NCI-H1105 treated with DMSO at 0.1 percent for 48 hours (cell line): ENCODE results near the gene GCKR.
"Not testable (repeated sequence)": the region's sequence is repeated elsewhere in the genome, so short reads cannot be mapped to it uniquely, and the experiment has no call there.

Experiments used
- DNase-seq: peaks from one replicate; lab custom pipeline; 2025; lab: John Stamatoyannopoulos, UW

Gene GCKR

DNA sequence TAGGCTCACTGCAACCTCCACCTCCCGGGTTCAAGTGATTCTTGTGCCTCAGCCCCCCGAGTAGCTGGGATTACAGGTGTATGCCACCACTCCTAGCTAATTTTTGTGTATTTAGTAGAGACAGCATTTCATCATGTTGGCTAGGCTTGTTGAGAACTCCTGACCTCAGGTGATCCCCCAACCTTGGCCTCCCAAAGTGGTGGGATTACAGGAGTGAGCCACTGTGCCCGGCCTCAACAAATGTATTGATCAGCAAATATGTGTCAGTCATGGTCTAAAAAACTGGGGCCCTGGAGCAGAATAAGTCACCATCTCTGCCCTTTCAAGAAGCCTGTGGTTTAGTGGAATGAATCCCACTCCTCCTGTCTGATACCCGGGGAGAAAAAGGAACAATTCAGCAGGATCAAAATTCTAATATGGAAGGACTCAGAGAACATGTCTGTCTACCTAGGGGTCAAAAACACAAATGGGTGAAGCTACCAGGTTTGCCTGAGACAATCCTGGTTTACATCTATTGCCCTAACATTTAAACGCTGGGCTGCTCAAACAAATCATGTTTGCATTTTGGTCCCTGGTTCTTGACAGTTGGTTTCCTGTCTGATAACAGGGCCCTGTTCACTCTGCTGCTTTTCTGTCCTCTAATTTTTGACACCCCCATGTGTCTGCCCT, 21.6 kb downstream of the GCKR start:
- DNase-seq, result no peak

DNA sequence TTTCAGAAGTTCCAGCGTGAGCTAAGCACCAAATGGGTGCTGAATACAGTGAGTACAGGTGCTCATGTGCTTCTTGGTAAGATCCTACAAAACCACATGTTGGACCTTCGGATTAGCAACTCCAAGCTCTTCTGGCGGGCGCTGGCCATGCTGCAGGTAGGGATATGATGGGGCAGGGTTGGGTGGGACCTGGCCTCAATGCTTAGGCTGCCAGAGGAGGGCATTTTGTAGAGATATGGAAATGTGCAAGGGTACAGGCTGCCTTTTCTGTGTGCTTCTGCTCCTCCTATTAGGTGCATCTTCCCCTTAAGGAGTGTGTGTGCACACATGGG, 22.1 kb downstream of the GCKR start:
- DNase-seq, result no peak

DNA sequence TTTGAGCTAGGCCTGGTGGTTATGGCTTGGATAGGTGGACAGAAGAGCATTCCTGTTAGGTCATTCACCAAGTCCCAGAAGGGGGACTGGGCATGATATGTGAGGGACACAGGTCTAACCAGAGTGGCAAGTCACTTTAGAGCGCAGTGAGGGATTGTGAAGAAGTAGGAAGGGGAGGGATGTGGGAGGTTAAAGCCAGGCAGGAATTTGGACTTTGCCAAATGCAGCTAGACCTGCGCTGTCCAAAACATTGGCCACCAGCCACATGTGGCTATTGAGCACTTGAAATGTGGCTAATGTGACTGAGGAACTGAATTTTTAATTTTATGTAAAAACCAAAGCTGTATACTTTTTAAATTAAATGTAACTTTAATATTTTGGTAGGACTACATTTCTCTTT, 23.7 kb downstream of the GCKR start:
- DNase-seq, result no peak

DNA sequence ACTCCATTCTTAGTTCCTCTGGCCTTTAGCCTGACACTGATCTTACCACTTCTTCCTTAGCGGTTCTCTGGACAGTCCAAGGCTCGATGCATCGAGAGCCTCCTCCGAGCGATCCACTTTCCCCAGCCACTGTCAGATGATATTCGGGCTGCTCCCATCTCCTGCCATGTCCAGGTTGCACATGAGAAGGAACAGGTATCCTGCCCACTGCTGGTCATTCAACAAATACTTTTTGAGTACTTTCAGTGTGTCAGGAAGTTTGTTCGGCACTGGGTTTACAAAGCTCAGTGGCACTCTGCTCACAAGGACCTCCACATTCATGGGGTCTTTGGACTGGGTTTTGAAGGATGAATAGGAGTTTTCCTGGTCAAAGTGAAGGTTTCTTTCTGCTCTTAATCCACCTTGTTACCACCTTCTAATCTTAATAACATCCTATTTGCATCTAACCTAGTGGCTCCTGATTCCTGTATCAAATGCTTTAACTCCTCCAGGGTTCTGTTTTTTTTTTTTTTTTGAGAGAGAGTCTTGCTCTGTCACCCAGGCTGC, 25.8 kb downstream of the GCKR start:
- DNase-seq, result no peak

DNA sequence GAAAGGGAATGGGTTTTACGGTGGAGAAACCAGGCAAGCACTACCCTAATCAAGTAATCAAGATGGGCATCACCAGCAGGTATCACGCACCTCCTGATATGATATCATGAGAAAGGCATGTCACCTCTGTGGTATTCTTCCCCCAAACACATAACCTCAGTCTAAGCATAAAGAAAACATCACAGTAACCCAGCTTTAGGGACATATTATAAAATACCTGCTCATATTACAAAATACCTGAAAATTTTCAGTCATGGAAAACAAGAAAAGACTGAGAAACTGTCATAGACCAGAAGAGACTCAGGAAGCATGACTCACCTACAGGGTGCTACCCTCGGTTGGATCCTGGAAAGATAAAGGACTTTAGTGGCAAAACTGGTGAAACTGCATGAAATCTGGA, 30.5 kb downstream of the GCKR start:
- DNase-seq, result no peak

DNA sequence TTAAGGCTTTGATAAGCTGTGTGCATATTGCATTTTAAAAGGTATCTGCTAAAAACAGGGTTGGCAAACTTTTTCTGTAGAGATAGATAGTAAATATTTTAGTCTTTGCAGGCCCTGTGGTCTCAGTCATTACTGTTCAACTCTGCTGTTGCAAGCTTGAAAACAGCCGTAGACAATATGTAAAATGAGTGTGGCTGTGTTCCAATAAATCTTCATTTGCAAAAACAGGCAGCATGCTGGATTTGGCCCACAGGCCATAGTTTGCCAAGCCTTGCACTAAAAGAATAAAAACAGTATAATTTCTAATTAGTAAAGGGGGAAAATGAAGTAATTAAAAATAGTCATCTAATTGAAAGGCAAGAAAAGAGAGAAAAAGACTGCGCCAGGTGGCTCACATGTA, 35.3 kb downstream of the GCKR start:
- DNase-seq, result no peak

DNA sequence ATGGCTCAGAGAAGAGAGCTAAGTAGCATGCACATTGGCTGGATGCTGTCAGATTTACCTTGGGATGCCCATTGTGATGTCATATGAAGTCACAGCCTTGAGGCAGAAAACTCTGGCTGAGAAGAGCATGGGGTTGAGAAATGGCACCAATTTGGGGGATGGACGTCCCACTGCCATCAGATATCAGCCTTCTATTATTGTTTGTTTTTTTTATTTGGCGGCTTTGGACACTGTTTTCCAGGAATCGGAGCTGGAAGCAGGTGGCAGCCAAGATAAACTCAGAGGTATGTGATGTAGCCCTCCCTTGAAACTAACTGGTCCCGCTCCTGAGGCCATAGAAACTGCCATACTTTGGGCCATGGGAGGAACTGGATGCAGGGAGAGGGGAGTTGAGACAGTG, 40.6 kb downstream of the GCKR start:
- DNase-seq, result no peak

DNA sequence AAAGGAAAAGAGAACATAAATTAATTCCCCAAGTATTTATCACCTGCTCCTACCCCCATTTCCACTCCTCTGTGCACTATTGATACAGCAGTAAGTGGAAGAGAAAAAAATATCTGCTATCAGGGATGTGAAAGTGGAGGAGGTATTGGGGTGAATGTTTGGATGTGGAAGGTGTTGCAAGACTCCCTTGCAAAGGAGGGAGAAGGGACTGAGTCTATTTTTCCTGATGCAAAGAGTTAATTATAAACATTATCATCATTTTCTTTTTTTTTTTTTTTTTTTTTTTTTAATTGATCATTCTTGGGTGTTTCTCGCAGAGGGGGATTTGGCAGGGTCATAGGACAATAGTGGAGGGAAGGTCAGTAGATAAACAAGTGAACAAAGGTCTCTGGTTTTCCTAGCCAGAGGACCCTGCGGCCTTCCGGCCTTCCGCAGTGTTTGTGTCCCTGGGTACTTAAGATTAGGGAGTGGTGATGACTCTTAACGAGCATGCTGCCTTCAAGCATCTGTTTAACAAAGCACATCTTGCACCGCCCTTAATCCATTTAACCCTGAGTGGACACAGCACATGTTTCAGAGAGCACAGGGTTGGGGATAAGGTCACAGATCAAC, 42.3 kb downstream of the GCKR start:
- not testable (repeated sequence) for DNase-seq

DNA sequence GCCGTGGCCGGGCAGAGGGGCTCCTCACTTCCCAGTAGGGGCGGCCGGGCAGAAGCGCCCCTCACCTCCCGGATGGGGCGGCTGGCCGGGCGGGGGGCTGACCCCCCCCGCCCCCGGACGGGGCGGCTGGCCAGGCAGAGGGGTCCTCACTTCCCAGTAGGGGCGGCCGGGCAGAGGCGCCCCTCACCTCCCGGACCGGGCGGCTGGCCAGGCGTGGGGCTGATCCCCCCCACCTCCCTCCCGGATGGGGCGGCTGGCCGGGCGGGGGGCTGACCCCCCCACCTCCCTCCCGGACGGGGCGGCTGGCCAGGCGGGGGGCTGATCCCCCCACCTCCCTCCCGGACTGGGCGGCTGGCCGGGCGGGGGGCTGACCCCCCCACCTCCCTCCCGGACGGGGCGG, 43.0 kb downstream of the GCKR start:
- DNase-seq, result not testable (repeated sequence)

DNA sequence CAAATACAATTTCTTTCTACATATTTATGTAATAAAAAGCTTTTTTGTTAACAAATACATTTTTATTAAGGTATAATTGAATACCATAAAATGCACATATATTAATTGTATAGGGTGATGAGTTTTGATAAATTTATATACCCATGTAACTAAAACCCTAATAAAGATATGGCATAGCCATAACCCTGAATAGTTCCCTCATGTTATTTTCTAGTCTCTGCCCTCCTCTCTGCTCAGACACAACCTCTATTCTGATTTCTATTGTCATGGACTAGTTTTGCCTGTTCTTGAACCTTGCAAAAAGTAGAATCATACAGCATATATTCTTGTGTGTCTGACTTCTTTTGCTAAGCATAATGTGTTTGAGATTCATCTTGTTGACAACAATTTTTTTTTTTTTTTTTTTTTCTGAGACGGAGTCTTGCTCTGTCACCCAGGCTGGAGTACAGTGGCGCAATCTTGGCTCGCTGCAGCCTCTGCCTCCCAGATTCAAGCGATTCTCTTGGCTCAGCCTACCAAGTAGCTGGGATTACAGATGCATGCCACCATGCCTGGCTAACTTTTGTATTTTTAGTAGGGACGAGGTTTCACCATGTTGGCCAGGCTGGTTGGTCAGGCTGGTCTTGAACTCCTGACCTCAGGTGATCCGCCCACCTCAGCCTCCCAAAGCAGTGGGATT, 47.6 kb downstream of the GCKR start:
- no peak for DNase-seq

DNA sequence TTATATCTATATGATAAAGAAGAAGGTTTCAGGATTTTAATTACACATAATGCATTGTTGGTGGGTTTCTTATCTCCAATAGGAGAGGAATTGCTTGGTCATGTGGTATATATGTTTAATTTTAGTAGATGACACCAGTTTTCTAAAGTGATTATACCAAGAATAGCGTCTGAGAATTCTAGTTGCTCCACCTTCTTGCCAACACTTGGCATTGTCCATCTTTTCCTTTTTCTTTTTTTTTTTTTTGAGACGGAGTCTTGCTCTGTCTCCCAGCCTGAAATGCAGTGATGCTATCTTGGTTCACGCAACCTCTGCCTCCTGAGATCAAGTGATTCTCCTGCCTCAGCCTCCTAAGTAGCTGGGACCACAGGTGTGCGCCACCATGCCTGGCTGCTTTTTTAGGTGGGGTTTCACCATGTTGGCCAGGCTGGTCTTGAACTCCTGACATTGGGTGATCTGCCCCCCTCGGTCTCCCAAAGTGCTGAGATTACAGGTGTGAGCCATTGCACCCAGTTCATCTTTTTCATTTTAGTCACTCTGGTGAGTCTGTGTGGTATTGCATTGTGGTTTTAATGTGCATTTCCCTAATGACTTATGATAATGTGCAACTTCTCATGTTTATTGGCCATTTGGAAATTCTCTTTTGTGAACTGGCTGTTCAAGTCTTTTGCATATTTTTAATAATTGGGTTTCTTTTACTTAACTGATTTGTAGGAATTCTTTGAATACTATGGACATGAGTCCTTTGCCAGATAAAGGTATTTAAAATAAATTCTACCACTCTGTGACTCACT, 48.9 kb downstream of the GCKR start:
- no peak for DNase-seq

DNA sequence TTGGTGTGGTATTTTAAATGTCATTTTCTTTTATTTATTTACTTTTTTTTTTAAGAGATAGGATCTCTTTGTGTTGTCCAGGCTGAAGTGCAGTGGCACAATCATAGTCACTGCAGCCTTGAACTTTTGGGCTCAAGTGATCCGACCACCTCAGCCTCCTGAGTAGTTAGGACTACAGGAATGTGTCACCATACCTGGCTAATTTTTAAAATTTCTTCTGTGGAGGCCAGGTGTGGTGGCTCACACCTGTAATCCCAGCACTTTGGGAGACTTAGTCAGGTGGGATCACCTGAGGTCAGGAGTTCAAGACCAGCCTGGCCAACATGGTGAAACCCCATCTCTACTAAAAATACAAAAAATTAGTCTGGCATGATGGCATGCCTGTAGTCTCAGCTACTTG, 52.7 kb downstream of the GCKR start:
- DNase-seq, result no peak

DNA sequence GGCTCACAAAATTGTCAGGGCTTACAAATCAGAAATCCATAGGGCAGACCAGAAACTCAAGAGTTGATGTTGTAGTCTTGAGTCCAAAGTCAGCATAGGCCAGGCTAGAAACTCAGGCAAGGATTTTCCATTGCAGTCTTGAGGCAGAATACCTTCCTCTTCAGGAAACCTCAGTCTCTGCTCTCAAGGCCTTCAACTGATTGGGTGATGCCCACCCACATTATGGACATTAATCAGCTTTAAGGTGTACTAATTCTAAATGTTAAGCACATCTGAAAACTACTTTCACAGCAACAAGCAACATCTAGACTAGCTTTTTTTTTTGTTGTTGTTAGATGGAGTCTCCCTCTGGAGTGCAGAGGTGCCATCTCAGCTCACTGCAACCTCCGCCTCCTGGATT, 54.9 kb downstream of the GCKR start:
- DNase-seq, result no peak

DNA sequence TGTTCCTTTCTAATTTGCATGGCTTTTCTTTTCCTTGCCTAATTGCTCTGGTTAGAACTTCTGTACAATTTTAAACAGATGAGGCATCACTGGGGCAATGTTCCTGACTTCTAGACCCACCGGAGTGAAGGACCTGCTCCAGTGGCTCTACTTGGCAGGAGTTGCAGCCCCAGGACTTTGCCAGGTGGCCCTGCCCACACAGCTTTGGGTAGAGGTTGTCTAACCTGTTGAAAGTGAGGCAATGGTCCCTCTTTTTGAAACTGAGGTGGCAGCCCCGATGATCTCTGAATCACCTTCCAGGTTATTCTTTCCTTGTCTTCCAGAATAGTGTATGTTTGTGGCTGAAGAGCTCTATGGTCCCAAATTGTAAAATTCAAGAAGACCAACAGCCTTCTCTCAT, 56.3 kb downstream of the GCKR start:
- DNase-seq, result no peak

DNA sequence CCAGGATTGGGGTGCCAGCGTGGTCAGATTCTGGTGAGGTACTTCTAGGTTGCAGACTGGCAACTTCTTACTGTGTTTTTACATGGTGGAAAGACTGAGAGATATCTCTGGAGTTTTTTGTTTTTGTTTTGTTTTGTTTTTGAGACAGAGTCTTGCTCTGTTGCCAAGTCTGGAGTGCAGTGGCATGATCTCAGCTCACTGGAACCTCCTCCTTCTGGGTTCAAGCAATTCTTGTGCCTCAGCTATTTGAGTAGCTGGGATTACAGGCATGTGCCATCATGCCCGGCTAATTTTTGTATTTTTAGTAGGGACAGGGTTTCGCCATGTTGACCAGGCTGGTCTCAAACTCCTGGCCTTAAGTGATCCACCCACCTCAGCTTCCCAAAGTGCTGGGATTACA, 57.8 kb downstream of the GCKR start:
- not testable (repeated sequence) for DNase-seq

DNA sequence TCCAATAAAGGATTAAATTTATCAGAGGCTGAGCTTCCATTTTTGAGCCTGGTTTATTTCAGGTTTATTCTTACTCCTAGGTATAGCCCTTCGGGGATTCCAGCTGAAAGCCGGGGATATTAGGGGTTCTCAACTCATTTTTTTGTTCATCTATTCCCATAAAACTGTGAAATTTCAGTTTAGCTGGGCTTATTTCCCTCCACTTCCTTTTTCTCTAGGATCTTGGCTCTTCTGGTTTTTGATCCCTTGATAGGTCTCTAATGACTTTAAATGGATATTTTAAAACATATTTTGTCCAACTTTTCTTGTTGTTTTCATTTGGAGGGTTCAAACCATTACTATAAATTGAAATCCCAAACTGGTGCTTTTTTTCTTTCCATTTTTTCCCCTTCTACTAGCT, 62.6 kb downstream of the GCKR start:
- DNase-seq, result no peak

DNA sequence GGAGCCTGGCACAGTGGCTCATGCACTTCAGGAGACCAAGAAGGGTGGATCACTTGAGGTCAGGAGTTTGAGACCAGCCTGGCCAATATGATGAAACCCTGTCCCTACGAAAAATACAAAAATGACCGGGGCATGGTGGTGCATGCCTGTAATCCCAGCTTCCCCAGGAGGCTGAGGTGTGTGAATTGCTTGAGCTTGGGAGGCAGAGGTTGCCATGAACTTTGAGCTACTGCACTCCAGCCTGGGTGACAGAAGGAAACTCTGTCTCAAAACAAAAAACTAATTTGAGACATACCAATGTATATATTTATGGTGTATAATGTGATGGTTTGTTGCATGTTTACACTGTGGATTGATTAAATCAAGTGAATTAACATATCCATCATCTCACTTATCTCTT, 64.4 kb downstream of the GCKR start:
- DNase-seq, result no peak

DNA sequence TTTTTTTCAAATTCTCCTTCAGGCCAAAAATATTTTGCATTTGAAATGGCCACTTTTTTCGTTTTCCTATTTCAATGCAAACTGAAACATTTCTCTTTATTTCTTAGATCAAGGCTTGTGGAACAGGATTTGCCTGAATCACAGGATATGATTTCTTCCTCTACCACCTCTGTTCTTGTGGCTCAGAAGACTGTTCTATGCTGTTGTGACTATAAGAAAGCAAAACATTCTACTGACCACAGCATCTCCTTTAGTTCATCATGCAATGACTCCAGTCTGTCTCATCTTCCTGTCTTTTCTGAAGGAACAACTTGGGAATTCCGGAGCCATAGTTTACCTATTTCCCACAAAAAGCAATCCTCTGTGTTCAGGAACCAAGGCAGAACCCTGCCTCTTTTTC, 70.0 kb downstream of the GCKR start:
- DNase-seq, result no peak

DNA sequence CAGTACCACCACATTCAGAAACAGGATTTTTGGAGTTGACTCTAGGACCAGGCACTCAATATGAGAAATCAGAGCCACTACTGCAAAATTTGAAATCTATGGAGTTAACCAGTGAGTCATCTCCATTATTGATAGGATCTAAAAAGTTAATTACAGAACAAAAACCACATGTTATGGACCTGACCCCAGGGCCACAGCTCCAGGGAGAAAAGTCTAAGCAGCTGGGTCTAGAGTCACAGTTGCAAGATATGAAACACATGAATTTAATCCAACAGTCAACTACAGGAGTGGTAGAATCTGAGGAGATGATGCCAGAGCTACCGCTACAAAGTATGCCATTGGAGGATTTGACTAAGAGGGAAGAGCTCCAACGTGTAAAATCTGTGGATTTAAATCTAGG, 72.8 kb downstream of the GCKR start:
- no peak for DNase-seq

DNA sequence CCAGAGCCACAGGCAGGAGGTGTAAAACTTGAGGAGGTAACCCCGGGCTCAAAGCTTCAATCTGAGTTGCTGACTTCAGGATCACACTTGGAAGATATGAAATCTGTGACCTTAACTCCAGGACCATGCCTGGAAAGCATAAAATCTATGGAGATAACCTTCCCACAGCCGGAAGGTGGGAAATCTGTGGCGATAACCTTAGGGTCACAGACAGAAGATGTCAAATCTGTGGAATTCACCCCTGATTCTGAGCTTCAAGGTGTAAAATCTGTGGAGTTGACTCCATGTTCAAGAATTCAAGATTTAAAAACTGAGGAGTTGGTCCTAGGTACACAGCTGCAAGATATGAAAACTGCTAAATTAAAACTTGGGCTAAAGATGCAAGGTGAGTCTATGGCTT, 74.6 kb downstream of the GCKR start:
- no peak for DNase-seq

DNA sequence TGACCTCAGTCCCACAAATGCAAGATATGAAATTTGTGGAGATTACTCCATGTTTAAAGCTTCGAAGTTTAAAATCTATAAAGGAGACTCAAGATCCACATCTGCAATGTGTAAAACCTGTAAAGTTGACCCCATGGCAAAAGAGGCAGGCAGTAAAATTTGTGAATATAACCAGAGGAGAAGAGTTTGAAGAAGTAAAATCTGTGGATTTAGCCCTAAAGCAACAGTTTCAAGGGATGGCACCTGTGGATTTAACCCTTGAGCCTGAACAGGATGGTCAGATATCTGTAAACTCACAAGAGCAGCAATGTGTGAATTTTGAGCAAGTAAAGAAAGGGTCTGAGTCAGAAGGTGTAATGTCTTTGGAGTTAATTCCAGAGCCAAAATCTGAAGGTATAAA, 75.0 kb downstream of the GCKR start:
- no peak for DNase-seq

DNA sequence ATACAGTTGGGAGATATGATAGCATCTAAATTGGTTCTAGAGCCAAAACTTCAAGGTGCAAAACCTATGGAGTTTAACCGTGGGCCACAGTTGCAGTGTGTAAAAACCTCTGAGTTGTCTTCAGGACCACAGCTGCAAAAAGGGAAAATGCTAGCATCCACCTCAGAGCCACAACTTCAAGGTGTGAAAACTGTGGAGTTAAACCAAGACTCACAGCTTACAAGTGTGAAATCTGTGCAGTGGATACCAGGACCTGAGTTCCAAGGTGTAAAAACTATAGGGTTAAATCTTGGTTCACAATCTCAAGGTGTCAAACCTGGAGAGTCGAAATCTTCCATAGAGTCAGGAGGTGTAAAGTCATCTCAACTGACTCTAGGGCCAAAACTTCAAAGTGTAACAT, 75.8 kb downstream of the GCKR start:
- DNase-seq, result no peak

DNA sequence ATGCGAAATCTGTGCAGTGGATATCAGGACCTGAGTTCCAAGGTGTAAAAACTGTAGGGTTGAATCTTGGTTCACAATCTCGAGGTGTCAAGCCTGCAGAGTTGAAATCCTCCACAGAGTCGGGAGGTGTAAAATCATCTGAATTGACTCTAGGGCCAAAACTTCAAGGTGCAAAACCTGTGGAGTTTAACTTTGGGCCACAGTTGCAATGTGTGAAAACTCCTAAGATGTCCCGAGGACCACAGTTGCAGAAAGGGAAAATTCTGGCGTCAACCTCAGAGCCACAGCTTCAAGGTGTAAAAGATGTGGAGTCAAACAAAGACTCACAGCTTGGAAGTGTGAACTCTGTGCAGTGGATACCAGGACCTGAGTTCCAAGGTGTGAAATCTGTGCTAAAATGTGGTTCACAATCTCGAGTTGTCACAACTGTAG, 76.4 kb downstream of the GCKR start:
- DNase-seq, result no peak
